Sigmoid colon (tissue), 4 donors: Measurements from ENCODE around the gene ZNF320.

Experiments
- CTCF ChIP-seq, 4 experiments: fragments of 450-650 bp in 3 of 4; fragments of 200-600 bp in 1 of 4; IDR thresholded peaks; one replicate each; pipeline ENCODE4 v1.5.1; 2016 to 2019; ENCODE audit warnings: antibody characterized with exemption in 4 of 4, mild to moderate bottlenecking in 3 of 4, moderate library complexity in 2 of 4
- POLR2AphosphoS5 ChIP-seq, 4 donors: sonication (generic); formaldehyde crosslinking; IDR thresholded peaks; one replicate each; pipeline ENCODE4 v1.6.1; 2017; ENCODE audit warnings: antibody characterized with exemption in 4 of 4

DNA sequence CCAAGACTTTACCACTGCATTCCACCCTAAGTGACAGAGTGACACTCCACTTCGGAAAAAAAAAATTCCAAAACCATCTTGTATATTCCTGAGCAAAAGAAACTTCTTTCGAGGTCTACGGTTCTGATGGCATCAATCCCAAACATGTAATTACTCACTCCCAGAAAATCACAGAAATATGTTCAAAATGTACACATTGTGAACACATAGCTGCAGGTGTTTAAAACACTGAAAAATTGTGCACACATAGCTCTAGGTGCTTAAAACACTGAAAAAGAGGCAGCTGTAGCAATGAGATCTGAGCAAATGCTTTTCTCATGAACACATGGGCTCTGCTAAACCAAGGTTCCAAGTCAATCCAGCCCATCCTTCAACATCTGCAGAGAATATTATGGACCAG lies 26.0 kb downstream of the ZNF320 start:
- no peak for TF ChIP-seq CTCF (IDR thresholded peaks at IDR 0.05)
- TF ChIP-seq POLR2AphosphoS5 (IDR thresholded peaks at IDR 0.05), result no peak
